Epidermal melanocyte (primary cell): ENCODE results near the gene FBXO39.
A peak's percentile ranks its signal among the peaks of the same experiment; 100 is the strongest.
"Not testable (repeated sequence)": the region's sequence is repeated elsewhere in the genome, so short reads cannot be mapped to it uniquely, and the experiment has no call there.

Source experiments
- DNase-seq: peaks from one replicate; pipeline ENCODE4 v3.0.0; 2011; ENCODE audit warnings: low spot score; ENCODE audit not compliant: insufficient read length

Gene FBXO39

DNA sequence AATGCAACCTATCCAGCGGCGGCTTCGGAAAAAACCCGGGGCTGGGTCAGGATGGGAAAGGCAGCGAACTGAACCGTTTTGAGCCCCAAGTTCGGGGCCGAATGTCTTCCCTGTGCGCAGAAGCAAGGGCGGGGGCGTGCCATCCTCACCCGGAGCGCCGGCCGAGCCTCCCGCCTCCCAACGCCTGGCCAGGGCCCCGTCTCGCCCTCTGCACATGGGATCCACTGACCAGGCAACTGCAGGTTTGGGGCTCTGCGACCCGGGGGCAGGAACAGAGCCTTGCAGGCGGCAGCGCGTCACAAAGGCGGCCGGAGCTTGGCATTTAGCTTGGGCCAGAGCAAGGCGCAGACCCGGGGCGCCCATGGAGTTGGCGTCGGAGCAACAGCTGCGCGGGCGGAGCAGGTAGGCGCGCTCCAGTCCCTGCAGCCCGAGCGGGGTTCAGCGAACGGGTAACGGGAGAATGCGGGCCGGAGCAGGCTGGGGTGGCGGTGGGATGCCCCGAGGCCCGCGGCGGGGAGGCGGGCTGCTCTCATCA lies at the start of gene FBXO39:
Gene FBXO39, plus strand, starts transcription at position 345 of the 535 bp plus-strand sequence. CDS start 3,654 bp downstream, outside the sequence.
- no peak for DNase-seq

DNA sequence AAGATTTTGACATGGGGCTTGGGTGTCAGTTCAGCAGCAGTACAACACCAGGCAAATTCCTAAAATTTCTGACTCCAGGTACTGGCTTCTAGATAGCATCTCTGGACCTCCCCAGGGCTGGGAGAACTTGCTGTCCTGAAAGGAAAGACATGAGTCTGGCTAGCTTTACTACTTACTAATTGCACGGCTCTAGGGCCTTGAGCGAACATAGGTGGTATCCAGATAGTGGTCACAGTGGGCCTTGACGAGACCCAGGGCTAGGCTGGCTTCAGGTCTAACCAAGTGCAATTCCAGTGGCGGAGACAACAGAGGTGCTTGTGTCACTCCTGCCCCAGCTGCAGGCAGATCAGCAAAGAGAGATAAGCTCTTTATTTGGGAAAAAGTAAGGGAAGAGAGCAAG lies 46.5 kb upstream of the FBXO39 start:
- DNase-seq: no peak

DNA sequence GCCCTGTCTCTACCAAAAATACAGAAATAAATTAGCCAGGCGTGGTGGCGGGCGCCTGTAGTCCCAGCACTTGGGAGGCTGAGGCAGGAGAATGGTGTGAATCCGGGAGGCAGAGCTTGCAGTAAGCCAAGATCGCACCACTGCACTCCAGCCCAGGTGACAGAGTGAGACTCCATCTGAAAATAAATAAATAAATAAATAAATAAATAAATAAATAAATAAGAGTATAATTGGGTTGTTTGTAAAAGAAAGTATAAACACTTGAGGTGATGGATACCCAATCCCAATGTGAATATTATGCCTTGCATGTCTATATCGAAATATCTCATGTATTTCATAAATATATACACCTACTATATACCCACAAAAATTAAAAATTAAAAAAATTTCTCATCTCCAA lies 29.4 kb upstream of the FBXO39 start:
- DNase-seq: not testable (repeated sequence)

- DNase-seq: no peak
Observed at GRCh38 chr17:6748617-6749016, 27.4 kb upstream of the FBXO39 start.

- DNase-seq: no peak
Observed at GRCh38 chr17:6749519-6749918, 26.5 kb upstream of the FBXO39 start.

DNA sequence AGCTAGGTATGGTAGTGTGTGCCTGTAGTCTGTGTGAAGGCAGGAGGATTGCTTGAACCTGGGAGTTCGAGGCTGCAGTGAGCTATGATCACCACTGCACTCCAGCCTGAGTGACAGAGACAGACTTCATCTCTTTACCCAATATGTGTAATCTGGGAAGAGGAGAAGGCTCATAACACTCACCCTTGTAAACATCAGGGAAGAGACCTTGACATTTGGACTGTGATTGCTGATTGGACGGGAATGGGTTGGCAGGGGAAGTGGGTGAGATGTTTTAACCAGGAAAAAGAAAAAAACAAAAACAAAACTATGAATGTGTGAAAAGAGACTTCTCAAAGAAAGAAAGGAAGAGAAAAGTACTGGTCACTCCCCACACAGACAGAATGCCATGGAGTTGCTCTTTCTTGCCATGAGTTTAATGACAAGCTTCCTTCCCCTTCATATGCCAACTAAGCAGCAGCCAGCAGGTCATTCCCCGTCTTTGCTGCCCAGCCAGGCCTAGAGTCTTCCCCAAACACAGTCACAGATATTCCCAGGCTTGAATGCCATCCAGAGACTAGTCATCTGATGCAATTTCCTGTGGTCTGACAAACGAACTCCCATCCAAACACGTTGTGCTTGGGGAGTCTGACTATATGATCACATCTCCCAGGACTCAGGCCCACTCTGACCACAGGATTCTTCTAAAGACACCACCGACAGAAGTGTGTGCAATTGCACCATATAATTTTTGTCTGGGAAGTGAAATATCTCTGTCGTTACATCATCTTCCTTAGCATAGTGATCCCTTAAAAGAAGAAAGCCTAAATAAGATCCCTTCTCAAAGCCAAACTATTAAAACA lies 23.7 kb upstream of the FBXO39 start:
- DNase-seq: peak; percentile 80

GRCh38 chr17:6753006-6753445 lies 23.0 kb upstream of the FBXO39 start:
- peak; percentile 27 for DNase-seq

DNA sequence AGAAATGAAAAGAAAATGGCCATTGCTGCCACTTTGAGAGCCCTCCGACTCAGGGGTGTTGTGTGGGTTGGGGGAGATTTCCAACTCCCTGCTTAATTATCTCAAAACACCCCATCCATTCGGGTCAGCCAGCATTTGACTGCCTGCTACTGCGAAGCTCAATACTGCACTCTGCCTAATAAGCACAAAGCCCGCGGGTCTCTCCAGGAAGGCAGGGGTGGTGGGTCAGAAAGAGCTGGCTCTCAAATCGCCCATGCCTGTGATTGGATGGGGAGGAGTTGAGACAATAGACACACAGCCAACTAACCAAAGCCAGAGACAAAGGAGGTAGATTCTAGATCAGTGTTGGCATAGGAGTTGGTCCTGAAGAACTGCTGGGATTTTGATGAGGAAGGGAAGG lies 22.5 kb upstream of the FBXO39 start:
- DNase-seq: no peak

- DNase-seq: no peak
Observed at GRCh38 chr17:6755281-6755680, 20.7 kb upstream of the FBXO39 start.

- DNase-seq: no peak
Observed at GRCh38 chr17:6755731-6756184, 20.3 kb upstream of the FBXO39 start, which contains the start of gene XAF1. Gene XAF1 (plus strand): TSS chr17:6756046. CDS start chr17:6756079, 33 bp downstream.

DNA sequence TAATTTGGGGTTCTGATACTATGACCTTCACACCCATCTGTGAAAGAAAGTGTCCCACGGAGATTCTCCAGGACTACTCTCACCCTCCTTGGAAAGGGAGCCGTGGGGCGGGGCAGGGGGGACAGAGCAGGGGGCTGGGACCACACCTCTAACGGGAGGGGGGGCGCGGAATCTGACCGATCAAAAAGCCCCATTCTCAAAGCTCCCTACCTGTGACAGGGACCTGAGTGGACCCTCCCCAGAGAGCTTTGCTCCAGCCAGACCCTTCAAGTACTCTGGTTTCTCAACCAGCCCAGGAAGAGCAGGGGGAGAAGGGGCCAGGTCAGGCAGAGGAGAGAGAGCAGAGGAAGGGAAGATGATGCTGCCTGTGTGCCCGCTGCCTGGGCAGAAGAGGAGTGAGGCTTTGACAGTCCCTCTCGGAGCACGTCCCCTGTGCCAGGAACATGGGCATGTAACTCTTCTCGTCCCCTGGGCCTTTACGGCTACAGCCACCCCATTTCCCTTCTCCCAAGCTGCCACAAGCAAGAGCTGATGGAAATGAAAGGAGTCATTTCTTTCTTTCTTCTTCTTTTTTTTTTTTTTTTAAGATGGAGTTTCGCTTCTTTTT lies 19.5 kb upstream of the FBXO39 start:
- DNase-seq: no peak

DNA sequence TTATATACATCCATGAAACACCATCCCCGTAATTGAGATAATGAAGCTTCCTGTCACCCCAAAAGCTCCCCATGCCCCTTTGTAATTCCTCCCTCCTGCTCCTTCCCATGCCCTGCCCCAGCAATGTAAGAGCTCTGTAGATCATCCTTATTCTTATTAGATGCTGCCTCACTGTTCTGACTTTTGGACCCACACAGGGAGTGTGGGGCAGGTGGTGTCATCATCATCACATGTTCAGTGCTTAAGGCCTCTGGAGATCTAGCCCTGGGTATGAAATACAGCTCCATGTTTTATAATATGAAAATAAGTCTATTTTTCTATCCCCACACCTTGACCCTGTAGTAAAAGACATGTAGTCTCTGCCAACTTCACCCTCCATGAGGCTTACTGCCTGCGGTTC lies 18.3 kb upstream of the FBXO39 start:
- no peak for DNase-seq

DNA sequence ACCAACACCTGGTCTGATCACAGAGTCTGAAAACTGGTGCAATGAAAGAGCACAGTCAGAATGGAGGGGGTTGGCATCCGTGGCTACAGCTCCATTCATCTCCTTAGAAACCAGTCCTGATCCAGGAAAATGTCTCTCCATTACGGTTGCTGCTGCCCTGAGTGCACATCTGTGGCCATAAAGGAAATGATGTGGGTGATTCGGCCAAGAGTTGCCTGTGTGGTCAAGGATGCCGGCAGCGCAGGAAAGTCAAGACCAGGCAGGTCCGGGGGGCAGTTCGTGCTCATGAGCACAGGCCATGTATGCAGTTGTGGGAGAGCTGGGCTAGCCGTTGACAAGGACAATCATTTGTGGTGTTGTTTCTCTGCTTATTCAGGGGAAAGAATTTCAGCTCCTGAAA lies 14.2 kb upstream of the FBXO39 start:
- DNase-seq: no peak

DNA sequence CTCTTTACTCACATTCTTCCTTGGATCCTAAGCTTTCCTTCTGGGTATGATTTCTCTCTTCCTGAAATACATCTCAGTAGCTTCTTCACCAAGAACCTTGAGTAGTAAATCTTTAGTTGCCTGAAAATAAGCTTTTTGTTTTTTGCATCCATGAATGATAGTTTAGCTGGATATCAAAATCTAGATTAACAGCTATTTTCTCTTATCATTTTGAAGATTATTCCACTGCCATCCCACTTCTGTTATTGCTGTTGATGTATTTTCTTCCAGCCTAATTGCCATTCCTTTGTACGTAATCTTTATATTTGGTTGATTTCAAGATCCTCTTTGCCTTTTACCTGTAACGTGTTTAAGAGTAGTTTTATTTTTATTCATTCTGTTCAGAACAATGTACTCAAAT lies 7.6 kb upstream of the FBXO39 start:
- no peak for DNase-seq

- no peak for DNase-seq
Observed at GRCh38 chr17:6772016-6772415, 4.0 kb upstream of the FBXO39 start.

DNA sequence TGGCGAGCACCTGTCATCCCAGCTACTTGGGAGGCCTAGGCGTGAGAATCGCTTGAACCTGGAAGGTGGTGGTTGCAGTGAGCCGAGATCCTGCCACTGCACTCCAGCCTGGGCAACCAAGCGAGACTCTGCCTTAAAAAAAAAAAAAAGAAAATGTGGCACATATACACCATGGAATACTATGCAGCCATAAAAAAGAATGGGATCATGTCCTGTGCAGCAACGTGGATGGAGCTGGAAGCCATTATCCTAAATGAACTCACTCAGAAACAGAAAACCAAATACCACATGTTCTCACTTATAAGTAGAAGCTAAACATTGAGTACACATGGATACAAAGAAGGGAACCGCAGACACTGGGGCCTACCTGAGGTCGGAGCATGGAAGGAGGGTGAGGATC lies 1.1 kb upstream of the FBXO39 start:
- not testable (repeated sequence) for DNase-seq

- DNase-seq: no peak
Observed at GRCh38 chr17:6779411-6779810, 3.4 kb downstream of the FBXO39 start.

GRCh38 chr17:6780001-6780400 lies 4.0 kb downstream of the FBXO39 start:
- DNase-seq: no peak

GRCh38 chr17:6780886-6781285 lies 4.9 kb downstream of the FBXO39 start:
- no peak for DNase-seq

DNA sequence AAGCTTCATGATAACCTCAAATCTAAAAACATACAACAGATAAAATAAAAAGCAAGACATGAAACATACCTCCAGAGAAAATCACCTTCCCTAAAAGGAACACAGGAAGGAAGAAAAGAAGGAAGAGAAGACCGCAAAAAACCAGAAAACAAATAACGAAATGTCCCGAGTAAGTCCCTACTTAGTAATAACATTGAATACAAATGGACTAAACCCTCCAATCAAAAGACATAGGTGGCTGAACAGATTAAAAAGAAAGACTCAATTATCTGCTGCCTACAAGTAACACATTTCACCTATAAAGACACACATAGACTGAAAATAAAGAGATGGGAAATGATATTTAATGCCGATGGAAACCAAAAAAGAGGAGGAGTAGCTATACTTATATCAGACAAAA lies 6.2 kb downstream of the FBXO39 start:
- DNase-seq: no peak

GRCh38 chr17:6786618-6787017 lies 10.6 kb downstream of the FBXO39 start:
- DNase-seq: no peak

DNA sequence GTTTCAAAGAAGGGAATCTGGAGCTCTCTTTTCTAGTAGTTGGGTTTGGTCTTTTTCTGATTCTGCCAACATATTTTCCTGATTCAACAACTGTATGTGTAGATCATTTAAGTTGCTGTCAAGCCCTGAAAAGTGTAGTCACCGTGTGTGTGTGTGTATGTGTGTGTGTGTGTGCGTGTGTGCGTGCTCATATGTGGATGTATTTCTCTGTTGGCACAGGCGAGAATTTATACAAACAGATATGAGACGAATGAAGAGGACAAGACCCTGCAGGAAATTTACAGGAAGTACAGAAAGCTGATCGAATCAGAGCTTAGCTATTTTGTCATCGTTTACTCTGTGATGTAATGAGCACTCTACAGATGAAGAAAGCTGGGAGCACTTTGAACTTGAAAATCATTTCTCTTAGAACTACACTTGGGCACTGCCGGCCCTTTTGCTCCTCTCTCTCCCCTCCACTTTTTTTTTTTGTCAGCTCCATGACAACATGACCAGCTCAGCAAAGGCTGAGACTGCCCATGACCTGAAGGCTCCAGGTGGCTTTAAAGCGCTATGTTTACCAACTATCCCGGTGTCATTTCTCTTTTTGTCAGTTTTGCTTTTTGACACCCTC lies 11.2 kb downstream of the FBXO39 start:
- no peak for DNase-seq
